Embryonic facial prominence (tissue), 1 donor: ENCODE data around the gene PNMA6F.
A peak's percentile ranks its signal among the peaks of the same experiment; 100 is the strongest.
"Not testable (repeated sequence)": the region's sequence is repeated elsewhere in the genome, so short reads cannot be mapped to it uniquely, and the experiment has no call there.

Source experiments
- DNase-seq: peaks from one replicate; pipeline ENCODE4 v3.0.0-alpha.2; 2016; ENCODE audit errors: extremely low spot score

PNMA6F gene

GRCh38 chrX:153334654-153335295 lies 13.2 kb upstream of the PNMA6F start:
- DNase-seq, result no peak

GRCh38 chrX:153333821-153334653 lies 12.5 kb upstream of the PNMA6F start, which contains the start of gene ZNF275:
Gene ZNF275, plus strand, starts transcription at chrX:153334153. Its CDS starts 2,527 bp downstream, at chrX:153336680.
- peak; percentile 18 for DNase-seq

GRCh38 chrX:153333266-153333665 lies 11.7 kb upstream of the PNMA6F start:
- no peak for DNase-seq

GRCh38 chrX:153327561-153327960 lies 6.0 kb upstream of the PNMA6F start:
- no peak for DNase-seq

- DNase-seq, result no peak
Measured at GRCh38 chrX:153320555-153321184, 897 bp downstream of the PNMA6F start.

GRCh38 chrX:153320047-153320443 lies 1.5 kb downstream of the PNMA6F start:
- not testable (repeated sequence) for DNase-seq

- DNase-seq, result no peak
Measured at GRCh38 chrX:153319295-153320046, 2.1 kb downstream of the PNMA6F start.

GRCh38 chrX:153318811-153319210 lies 2.8 kb downstream of the PNMA6F start:
- no peak for DNase-seq

GRCh38 chrX:153317996-153318722 lies 3.4 kb downstream of the PNMA6F start:
- no peak for DNase-seq

- DNase-seq, result no peak
Measured at GRCh38 chrX:153317306-153317705, 4.3 kb downstream of the PNMA6F start.

- DNase-seq, result no peak
Measured at GRCh38 chrX:153312842-153313241, 8.7 kb downstream of the PNMA6F start.

- no peak for DNase-seq
Measured at GRCh38 chrX:153312041-153312440, 9.5 kb downstream of the PNMA6F start.

- DNase-seq, result no peak
Measured at GRCh38 chrX:153310901-153311300, 10.7 kb downstream of the PNMA6F start.

- DNase-seq, result no peak
Measured at GRCh38 chrX:153307276-153308178, 14.0 kb downstream of the PNMA6F start.

GRCh38 chrX:153306527-153307115 lies 14.9 kb downstream of the PNMA6F start:
- no peak for DNase-seq

GRCh38 chrX:153305972-153306371 lies 15.6 kb downstream of the PNMA6F start:
- no peak for DNase-seq

GRCh38 chrX:153304988-153305736 lies 16.4 kb downstream of the PNMA6F start:
- no peak for DNase-seq

GRCh38 chrX:153303276-153304262 lies 18.0 kb downstream of the PNMA6F start:
- no peak for DNase-seq
